GM21526 (cell line): ENCODE results near the gene SCD.

Source experiments
- ATAC-seq: cut with Tn5 transposase; IDR thresholded peaks from one replicate; pipeline ENCODE4 v1.9.1; 2021; ENCODE audit warnings: moderate library complexity; ENCODE audit not compliant: unreplicated experiment, low FRiP score

The SCD gene

GRCh38 chr10:100339236-100339635 is 7.8 kb upstream of the SCD start:
- ATAC-seq: peak; percentile 57

DNA sequence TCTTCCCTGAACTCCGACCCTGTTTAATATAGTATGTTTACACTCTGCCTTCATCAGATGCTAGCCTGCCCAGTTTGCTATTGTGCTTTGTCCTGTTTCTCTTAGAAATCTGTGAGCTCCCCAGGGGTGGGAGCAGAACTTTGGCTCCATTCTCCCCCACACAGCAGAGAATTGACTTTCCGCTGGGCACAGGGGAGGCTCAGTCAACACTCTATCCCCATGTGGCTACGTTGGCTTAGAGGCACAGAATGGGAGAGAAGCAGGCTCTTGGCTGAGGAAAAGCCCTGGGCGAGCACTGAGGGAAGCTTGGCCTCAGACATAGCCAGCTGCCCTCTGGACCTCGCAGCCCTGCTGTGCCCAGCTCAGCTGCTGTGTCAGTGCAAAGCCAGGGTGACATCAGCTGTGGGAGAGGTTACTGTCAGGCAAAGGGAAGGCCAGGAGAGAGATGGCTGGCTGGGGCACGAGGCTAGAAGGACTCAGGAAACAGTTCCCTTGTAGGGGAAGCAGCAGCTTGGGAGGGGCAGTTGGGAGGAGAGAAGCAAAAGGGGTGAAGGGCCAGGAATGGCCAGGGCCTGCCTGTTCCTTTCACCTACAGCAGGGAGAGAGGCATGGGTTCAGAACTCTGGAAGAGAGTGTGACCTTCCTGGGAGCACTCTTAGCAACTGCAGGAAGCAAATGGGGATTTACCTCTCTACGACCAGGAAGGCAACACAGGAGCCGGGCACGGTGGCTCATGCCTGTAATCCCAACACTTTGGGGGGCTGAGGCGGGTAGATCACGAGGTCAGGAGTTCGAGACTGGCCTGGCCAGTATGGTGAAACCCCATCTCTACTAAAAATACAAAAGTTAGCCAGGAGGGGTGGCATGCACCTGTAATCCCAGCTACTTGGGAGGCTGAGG is 5.8 kb upstream of the SCD start:
- no peak for ATAC-seq

- ATAC-seq: no peak
These were observed 4.9 kb upstream of the SCD start for GRCh38 chr10:100341953-100342626.

DNA sequence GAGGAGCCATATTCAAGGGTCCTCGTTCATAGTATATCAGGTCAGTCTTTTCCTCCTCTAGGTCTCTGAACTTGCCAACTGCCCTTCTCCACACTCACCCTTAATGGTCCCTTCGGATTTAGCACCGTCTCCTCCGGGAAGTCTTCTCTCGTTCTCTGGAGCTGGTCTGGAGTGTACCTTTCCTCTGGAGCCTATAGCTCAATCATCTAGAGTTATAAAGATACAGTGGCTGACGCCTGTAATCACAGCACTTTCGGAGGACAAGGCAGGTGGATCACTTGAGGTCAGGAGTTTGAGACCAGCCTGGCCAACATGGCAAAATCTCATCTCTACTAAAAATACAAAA is 4.4 kb upstream of the SCD start:
- no peak for ATAC-seq

- no peak for ATAC-seq
These were observed 2.7 kb upstream of the SCD start for GRCh38 chr10:100344241-100344788.

- ATAC-seq: no peak
These were observed 1.3 kb upstream of the SCD start for GRCh38 chr10:100345570-100346330.

- peak; percentile 50 for ATAC-seq
These were observed 675 bp upstream of the SCD start for GRCh38 chr10:100346351-100346764.

- ATAC-seq: no peak
These were observed 649 bp downstream of the SCD start for GRCh38 chr10:100347568-100348195.

DNA sequence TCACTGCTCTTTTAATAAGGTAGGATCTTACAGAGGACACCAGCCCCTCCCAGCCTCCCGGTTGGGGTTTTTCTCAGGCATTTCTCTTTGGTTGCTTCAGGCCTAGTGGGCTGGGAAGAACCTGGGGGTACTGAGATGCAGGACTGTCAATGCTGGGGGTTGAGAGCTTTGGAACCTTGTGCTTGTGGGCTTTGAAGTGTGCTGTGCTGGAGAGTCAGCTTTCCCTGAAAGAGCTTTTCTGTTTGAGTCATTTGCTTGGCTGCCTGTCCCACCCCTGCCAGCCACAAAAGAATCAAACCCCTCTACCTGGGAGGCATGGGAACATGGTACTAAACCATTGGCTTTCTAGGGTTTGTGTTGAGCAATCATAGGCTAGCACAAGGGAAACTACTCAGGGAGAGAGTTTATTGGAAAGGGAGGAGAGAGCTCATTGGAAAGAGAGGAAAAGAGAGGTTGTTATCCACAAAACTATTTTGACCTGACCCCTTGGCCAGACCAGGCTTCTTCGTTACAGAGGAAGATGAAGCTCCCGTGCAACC is 1.4 kb downstream of the SCD start:
- no peak for ATAC-seq

GRCh38 chr10:100349087-100349486 is 2.1 kb downstream of the SCD start:
- ATAC-seq: no peak

GRCh38 chr10:100349672-100350071 is 2.6 kb downstream of the SCD start:
- ATAC-seq: no peak

DNA sequence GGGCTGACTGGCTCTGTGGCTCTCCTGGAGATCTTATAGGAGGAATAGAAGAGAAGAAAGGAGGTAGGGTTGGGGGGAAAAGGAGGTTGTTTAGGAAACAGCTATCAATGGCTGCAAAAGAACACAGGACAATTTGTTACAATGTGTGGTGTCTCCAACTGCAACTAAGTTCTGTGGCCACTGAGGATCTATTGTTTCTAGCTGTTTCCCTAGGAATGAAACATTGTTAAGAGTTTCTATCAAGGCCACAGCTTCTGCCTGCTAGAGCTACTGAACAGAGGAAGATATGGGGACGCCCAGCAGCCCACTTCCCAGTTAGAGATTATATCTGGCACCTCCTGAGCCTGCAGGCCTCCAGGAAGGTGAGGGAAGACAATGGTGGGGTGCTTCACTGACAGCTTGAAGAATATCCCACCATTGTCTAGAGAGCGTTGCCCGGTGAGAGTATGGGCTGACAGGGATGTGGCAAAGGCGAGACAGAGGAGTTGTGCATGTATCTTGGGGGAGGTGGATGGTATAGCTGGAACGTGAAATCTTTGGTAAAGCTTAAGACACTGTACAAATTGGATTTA is 4.0 kb downstream of the SCD start:
- no peak for ATAC-seq

GRCh38 chr10:100353770-100354485 is 6.9 kb downstream of the SCD start:
- ATAC-seq: no peak

GRCh38 chr10:100355086-100355485 is 8.1 kb downstream of the SCD start:
- no peak for ATAC-seq

GRCh38 chr10:100356067-100357017 is 9.3 kb downstream of the SCD start:
- ATAC-seq: no peak

DNA sequence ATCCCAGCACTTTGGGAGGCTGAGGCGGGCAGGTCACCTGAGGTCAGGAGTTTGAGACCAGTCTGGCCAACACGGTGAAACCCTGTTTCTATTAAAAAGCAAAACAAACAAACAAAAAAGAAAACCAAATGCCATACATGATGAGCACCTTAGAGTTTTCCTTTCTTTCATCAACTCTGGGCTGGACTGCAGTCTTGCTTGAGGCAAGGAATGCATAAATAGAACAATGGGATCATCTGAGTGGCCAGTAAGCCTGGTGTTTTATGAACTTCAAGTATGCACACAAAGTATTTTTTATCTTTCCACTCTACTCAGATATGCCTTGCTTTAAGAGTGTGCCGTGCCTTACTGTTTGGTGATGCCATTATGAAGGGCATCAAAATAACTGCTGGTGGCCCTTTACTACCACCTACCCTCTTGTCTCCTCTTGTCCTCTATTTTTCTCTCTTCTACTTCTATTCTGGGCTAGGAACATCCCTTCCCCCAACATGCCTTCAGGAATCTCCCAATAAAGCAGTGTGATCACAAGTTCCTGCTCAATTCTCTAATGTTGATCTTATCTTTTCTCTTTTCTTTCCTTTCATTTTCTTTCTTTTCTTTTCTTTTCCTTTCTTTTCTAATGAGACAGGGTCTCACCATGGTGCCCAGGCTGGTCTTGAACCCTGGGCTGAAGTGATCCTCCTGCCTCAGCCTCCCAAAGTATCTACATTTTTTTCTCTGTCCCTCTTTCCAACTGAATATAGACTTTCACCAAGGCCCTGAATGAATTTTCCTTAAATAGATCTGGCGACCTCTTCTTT is 10.2 kb downstream of the SCD start:
- no peak for ATAC-seq

DNA sequence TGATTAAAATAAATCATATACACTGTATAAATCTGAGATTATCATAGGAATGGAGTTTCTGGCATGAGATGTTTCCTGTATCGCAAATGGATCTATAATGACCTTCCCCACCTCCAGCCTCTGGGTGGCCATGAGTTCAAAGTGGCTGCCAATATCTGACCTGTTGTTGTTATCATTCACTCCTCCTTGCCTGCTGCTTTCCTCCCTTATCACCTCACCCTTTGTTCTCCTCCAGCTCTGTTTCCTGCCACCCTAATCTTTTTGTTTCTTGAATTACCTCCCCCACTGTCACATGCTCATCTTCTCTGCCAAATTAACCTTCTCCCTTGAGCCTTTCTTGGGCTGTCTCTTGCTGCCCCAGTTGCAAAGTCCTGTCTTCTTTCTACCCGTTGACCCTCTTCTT is 12.0 kb downstream of the SCD start:
- no peak for ATAC-seq
